Naive thymus-derived CD4-positive, alpha-beta T cell (primary cell): ENCODE results near the gene ANKRD26. TPM values are rescaled to one million over a fixed set of nuclear protein-coding genes. Genes with fewer than 3 reads are reported as not detected.
A peak's percentile ranks its signal among the peaks of the same experiment; 100 is the strongest.

Source experiments
- ATAC-seq: fragments of 150-1000 bp; cut with Tn5 transposase; 2 replicates; pipeline ENCODE4 v1.10.0; 2021; ENCODE audit warnings: mild to moderate bottlenecking, moderate library complexity
- CTCF ChIA-PET: fragments of 350-600 bp; sonication (Branson Sonifier 250); formaldehyde crosslinking; loops from one replicate; lab custom pipeline; 2021; ENCODE audit warnings: antibody characterized with exemption; lab: Charles Lee
- POLR2A ChIA-PET: fragments of 350-600 bp; sonication (Branson Sonifier 250); formaldehyde crosslinking; loops from one replicate; lab custom pipeline; 2021; ENCODE audit warnings: antibody characterized with exemption, inconsistent platforms; lab: Charles Lee
- DNase-seq, 9 donors: peaks; one replicate each; pipeline versions ENCODE4 v3.0.0 to v3.0.0-alpha.2; 2020 to 2022; ENCODE audit warnings: mixed read lengths in 1 of 9
- H3K27ac ChIP-seq: one replicate; pipeline ENCODE4 v1.7.0; 2013; ENCODE audit warnings: mild to moderate bottlenecking, low read depth, low read length, moderate library complexity
- H3K27me3 ChIP-seq, 2 donors: one replicate each; pipeline ENCODE4 v1.7.0; 2013; ENCODE audit warnings: low read length in 2 of 2, mild to moderate bottlenecking in 2 of 2, moderate library complexity in 2 of 2; ENCODE audit not compliant: control insufficient read depth in 2 of 2, insufficient read depth in 2 of 2
- H3K36me3 ChIP-seq, 3 experiments: 1 replicate in 2 of 3; 2 replicates in 1 of 3; pipeline ENCODE4 v1.7.0; 2013; ENCODE audit warnings: low read length in 3 of 3, mild to moderate bottlenecking in 3 of 3, moderate library complexity in 1 of 3; ENCODE audit not compliant: insufficient read depth in 3 of 3, control insufficient read depth in 2 of 3
- H3K4me1 ChIP-seq, 2 donors: one replicate each; pipeline ENCODE4 v1.7.0; 2013; ENCODE audit warnings: low read length in 2 of 2, mild to moderate bottlenecking in 2 of 2, moderate library complexity in 1 of 2; ENCODE audit not compliant: control insufficient read depth in 2 of 2, insufficient read depth in 2 of 2
- H3K4me3 ChIP-seq: 2 replicates; pipeline ENCODE4 v1.7.0; 2013; ENCODE audit warnings: mild to moderate bottlenecking, low read length
- H3K9me3 ChIP-seq, 3 experiments: 1 replicate in 2 of 3; 2 replicates in 1 of 3; pipeline ENCODE4 v1.7.0; 2013; ENCODE audit warnings: low read length in 3 of 3; ENCODE audit not compliant: control insufficient read depth in 2 of 3
- H3K27ac Mint-ChIP-seq, 9 donors: one replicate each; pipeline ENCODE4 v1.8.0; 2020 to 2022; ENCODE audit warnings: mixed read lengths in 9 of 9, mild to moderate bottlenecking in 8 of 9, moderate library complexity in 5 of 9, inconsistent platforms in 2 of 9
- H3K27me3 Mint-ChIP-seq, 5 donors: one replicate each; pipeline ENCODE4 v1.8.0; 2021 to 2022; ENCODE audit warnings: mixed read lengths in 5 of 5, mild to moderate bottlenecking in 1 of 5
- H3K36me3 Mint-ChIP-seq, 5 donors: one replicate each; pipeline ENCODE4 v1.8.0; 2020 to 2022; ENCODE audit warnings: mixed read lengths in 5 of 5, mild to moderate bottlenecking in 3 of 5, inconsistent platforms in 1 of 5
- H3K4me1 Mint-ChIP-seq, 7 donors: one replicate each; pipeline ENCODE4 v1.8.0; 2020 to 2022; ENCODE audit warnings: mixed read lengths in 7 of 7, mild to moderate bottlenecking in 3 of 7, inconsistent platforms in 1 of 7
- H3K4me3 Mint-ChIP-seq, 10 donors: one replicate each; pipeline ENCODE4 v1.8.0; 2020 to 2022; ENCODE audit warnings: mild to moderate bottlenecking in 10 of 10, mixed read lengths in 10 of 10, moderate library complexity in 6 of 10, inconsistent platforms in 2 of 10
- H3K9me3 Mint-ChIP-seq, 11 donors: one replicate each; pipeline ENCODE4 v1.8.0; 2020 to 2022; ENCODE audit warnings: mixed read lengths in 11 of 11, mild to moderate bottlenecking in 4 of 11, inconsistent platforms in 1 of 11, moderate library complexity in 1 of 11
- intact Hi-C, 2 donors: fragments of 100-400 bp; cut with micrococcal nuclease; formaldehyde crosslinking; loops; one replicate each; pipeline ENCODE4 v1.15.1; 2023
- polyA plus RNA-seq, 2 donors: library from polyadenylated mRNA; unstranded; fragments of 300-500 nt; fragmentation: Illumina TruSeq; gene quantifications; one replicate each; pipeline ENCODE4 v1.2.3, GENCODE V29; 2021
- total RNA-seq, 6 experiments: library from RNA in 5 of 6; stranded (reverse) in 5 of 6; gene quantifications; 1 replicate in 5 of 6; 2 replicates in 1 of 6; pipeline ENCODE4 v1.2.3 and lab custom pipeline; 2021 to 2026

ANKRD26 gene
- total and polyA plus RNA-seq, 7 experiments from 2014 or later: 2.9 to 14.2 (median 7.3) TPM

DNA sequence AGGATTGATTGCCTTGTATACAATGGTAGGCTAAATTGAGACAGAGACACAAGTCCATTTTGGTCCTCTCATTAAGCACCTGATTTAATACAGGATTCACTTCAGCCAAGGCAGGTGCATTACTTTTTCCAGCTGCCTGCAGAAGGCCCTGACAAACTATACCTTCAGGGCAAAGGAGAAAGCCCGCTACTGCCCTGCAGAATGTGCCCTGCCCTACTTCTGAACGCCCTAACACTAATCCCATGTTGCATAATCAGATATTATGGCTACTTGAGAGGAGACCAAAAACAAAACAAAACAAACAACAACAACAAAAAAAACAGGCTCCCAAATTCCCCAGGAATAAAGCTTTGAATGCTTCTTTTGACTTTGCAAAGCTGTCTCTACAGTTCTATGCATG is 122.7 kb downstream of the ANKRD26 start:
- ChIA-PET CTCF (no interaction called here), POLR2A (no interaction called here)
- Histone ChIP-seq H3K27ac (no peak overlapping the region), H3K4me1 (no peaks in the 10 kb centered on the region), H3K4me3 (no peak overlapping the region), H3K9me3 (no peaks in the 10 kb centered on the region), H3K36me3 (no peaks in the 10 kb centered on the region), H3K27me3 (no peaks in the 10 kb centered on the region)
- Mint-ChIP-seq H3K36me3 (peaks cover 3 to 42% (median 19%) of the 10 kb centered on the region in 5 donors), H3K4me1 (peaks cover 0 to 2% (median 0%) of the 10 kb centered on the region in 7 donors), H3K9me3 (no peaks in the 10 kb centered on the region), H3K27me3 (no peaks in the 10 kb centered on the region), H3K27ac (no peak overlapping the region), H3K4me3 (no peak overlapping the region)
- ATAC-seq: no peak
- no peak for DNase-seq
- intact Hi-C loops: no loop called here

DNA sequence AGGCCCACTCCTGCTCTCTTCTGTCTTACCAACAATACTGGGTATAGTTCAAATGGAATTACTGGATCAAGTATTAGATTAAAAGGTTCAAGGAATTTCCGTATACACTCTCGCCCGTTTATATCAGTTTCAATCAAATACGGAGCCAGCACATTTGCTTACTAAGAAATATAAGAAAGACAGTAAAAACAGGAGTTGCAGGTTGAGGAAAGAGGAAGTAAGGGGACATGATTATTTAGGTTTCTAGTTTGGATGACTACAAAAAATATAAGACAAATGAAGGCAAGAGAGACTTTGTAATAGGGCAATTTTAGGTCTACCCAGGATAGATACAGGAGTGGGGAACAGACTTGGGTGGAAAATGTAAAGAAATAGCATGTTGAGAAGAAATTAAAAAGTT is 129.6 kb downstream of the ANKRD26 start:
- Histone ChIP-seq H3K27me3 (no peaks in the 10 kb centered on the region), H3K27ac (no peak overlapping the region), H3K36me3 (no peaks in the 10 kb centered on the region), H3K9me3 (no peaks in the 10 kb centered on the region), H3K4me1 (no peaks in the 10 kb centered on the region), H3K4me3 (no peak overlapping the region)
- H3K4me3 Mint-ChIP-seq: no peak overlapping the region
- DNase-seq: no peak
- intact Hi-C loops: no loop called here
- peaks cover 0 to 18% (median 0%) of the 10 kb centered on the region in 7 donors for H3K4me1 Mint-ChIP-seq
- H3K9me3 Mint-ChIP-seq: peaks cover 0 to 5% (median 0%) of the 10 kb centered on the region in 11 donors
- H3K27ac Mint-ChIP-seq: no peak overlapping the region
- ChIA-PET CTCF (no interaction called here), POLR2A (interaction anchor here (0.6 kb wide), 1 partner anchor 10 kb away, joined by 3 read pairs; no protein-coding TSS in a partner anchor)
- H3K27me3 Mint-ChIP-seq: no peaks in the 10 kb centered on the region
- no peak for ATAC-seq
- H3K36me3 Mint-ChIP-seq: peaks cover 0 to 48% (median 42%) of the 10 kb centered on the region in 5 donors

DNA sequence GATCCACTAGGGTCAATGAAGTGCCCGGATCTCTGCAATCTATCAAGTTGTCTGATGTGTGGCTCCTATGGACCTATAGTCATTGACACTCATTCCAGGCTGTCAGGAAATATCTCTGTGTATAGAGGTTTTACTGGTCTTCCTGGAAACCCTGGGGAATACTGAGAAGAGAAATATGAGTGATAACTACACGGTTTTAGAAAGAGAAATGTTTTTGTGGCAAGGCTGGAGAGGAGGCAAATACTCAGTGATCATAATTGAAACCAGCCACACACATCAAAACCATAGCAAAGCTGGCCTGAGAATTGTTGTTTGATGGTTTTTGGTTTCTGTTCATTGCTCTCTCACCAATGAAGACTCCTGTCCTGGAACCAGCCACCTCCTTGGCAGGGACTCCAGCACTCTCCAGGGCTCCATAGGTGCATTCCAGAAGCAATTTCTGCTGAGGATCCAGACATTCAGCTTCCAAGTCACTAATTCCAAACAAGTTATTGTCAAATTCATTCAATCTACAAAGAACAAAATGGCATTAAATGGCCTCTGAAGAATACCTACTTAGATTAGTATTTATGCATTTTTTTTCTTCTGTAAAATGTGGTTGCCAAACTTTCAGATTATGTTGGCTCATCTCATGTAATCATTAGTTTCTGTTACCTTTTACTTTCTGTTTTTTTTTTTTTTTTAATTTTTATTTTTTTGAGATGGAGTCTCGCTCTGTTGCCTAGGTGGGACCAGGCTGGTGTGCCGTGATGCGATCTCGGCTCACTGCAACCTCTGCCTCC is 131.0 kb downstream of the ANKRD26 start:
- H3K27me3 ChIP-seq: no peaks in the 10 kb centered on the region
- ChIA-PET CTCF (no interaction called here), POLR2A (interaction anchor here (0.6 kb wide), 1 partner anchor 363 kb away, joined by 4 read pairs; no protein-coding TSS in a partner anchor)
- no peaks in the 10 kb centered on the region for H3K4me1 ChIP-seq
- no peak overlapping the region for H3K27ac ChIP-seq
- intact Hi-C loops: no loop called here
- Mint-ChIP-seq H3K4me3 (peak overlapping the region in 1 of 10 donors; percentile 28), H3K9me3 (peaks cover 0 to 7% (median 0%) of the 10 kb centered on the region in 11 donors), H3K4me1 (peaks cover 0 to 18% (median 0%) of the 10 kb centered on the region in 7 donors), H3K27me3 (no peaks in the 10 kb centered on the region), H3K27ac (peak overlapping the region in 1 of 9 donors; percentile 67), H3K36me3 (peaks cover 2 to 50% (median 46%) of the 10 kb centered on the region in 5 donors)
- no peak overlapping the region for H3K4me3 ChIP-seq
- H3K36me3 ChIP-seq: peaks cover 0 to under 1% (median 0%) of the 10 kb centered on the region in 3 experiments
- H3K9me3 ChIP-seq: no peaks in the 10 kb centered on the region
- no peak for ATAC-seq
- no peak for DNase-seq

DNA sequence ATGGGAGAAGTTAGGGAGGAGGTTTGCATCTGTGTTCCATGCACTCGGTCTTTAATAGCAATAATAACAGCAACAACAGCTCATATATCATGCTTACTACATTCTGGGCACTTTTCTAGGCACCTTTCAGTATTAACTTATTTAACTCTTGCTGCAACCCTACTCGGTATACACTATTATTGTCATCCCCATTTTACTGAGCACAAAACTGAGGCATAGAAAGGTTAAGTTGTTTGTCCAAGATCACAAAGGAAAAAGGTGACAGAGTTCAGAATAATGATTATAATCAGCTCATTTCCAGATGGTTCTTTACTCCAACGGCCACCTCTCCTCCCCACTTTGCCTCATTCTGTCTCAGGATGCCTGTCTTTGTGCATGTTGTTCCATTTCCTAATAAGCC is 137.5 kb downstream of the ANKRD26 start:
- Mint-ChIP-seq H3K4me1 (peaks cover 0 to 8% (median 0%) of the 10 kb centered on the region in 7 donors), H3K36me3 (peaks cover 4 to 54% (median 39%) of the 10 kb centered on the region in 5 donors), H3K27me3 (no peaks in the 10 kb centered on the region), H3K9me3 (peaks cover 0 to 7% (median 0%) of the 10 kb centered on the region in 11 donors), H3K4me3 (no peak overlapping the region), H3K27ac (no peak overlapping the region)
- H3K27me3 ChIP-seq: no peaks in the 10 kb centered on the region
- H3K4me3 ChIP-seq: no peak overlapping the region
- ATAC-seq: no peak
- H3K27ac ChIP-seq: no peak overlapping the region
- intact Hi-C loops: no loop called here
- ChIA-PET POLR2A (no interaction called here), CTCF (interaction anchor here (0.6 to 0.9 kb wide), 2 partner anchors 49 to 153 kb away, joined by 3 to 5 read pairs; no protein-coding TSS in a partner anchor)
- H3K36me3 ChIP-seq: peaks cover 0 to 4% (median 0%) of the 10 kb centered on the region in 3 experiments
- no peaks in the 10 kb centered on the region for H3K9me3 ChIP-seq
- DNase-seq: no peak
- H3K4me1 ChIP-seq: no peaks in the 10 kb centered on the region

DNA sequence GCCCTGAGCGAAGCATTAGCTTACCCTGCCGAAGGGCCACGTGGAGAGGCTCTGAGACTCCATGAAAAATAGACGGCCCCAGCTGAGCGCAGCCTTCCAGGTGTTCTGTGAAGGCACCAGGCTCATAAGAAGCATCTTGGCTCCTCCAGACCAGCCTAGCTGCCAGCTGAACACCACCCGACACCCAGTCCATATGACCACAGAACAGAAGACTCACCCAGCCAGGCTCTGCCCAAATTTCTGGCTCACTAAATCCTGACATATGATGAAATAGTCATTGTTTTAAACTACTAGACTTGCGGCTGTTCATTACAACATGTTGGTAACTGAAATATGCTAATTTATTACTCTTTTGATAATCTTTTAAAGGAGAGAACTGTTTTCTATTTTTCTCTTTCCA is 140.0 kb downstream of the ANKRD26 start:
- Mint-ChIP-seq H3K4me1 (peaks cover 0 to 8% (median 0%) of the 10 kb centered on the region in 7 donors), H3K9me3 (no peaks in the 10 kb centered on the region), H3K36me3 (peaks cover 4 to 29% (median 18%) of the 10 kb centered on the region in 5 donors), H3K27ac (no peak overlapping the region), H3K4me3 (no peak overlapping the region), H3K27me3 (no peaks in the 10 kb centered on the region)
- H3K4me3 ChIP-seq: no peak overlapping the region
- DNase-seq (no peak), ATAC-seq (no peak)
- H3K36me3 ChIP-seq: peaks cover 0 to 4% (median 0%) of the 10 kb centered on the region in 3 experiments
- H3K9me3 ChIP-seq: no peaks in the 10 kb centered on the region
- POLR2A ChIA-PET: interaction anchor here (0.7 kb wide), 1 partner anchor 10 kb away, joined by 3 read pairs; no protein-coding TSS in a partner anchor
- H3K4me1 ChIP-seq: no peaks in the 10 kb centered on the region
- CTCF ChIA-PET: no interaction called here
- H3K27ac ChIP-seq: no peak overlapping the region
- intact Hi-C loops: no loop called here
- H3K27me3 ChIP-seq: no peaks in the 10 kb centered on the region

DNA sequence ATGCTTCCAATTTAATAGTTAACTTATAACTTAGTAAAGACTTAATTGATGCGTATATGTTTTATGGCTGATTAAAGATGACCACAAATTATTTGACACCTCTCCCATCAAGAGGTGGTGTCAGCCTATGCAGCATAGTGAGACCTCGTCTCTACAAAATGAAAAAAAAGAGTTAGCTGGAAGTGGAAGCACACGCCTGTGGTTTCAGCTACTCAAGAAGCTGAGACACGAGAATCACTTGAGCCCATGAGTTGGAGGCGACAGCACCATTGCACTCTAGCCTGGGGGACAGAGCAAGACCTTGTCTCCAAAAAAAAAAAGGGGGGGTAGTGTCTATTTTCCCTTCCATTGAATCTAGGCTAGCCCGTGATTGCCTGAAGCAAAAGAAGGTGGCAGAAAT is 140.5 kb downstream of the ANKRD26 start:
- Mint-ChIP-seq H3K27ac (no peak overlapping the region), H3K4me3 (no peak overlapping the region), H3K27me3 (no peaks in the 10 kb centered on the region), H3K36me3 (peaks cover 3 to 28% (median 17%) of the 10 kb centered on the region in 5 donors), H3K4me1 (peaks cover 0 to 8% (median 0%) of the 10 kb centered on the region in 7 donors), H3K9me3 (no peaks in the 10 kb centered on the region)
- ATAC-seq (no peak), DNase-seq (no peak)
- intact Hi-C loops: no loop called here
- no peak overlapping the region for H3K27ac ChIP-seq
- no peaks in the 10 kb centered on the region for H3K27me3 ChIP-seq
- H3K4me3 ChIP-seq: no peak overlapping the region
- POLR2A ChIA-PET: no interaction called here
- H3K36me3 ChIP-seq: peaks cover 0 to 4% (median 0%) of the 10 kb centered on the region in 3 experiments
- CTCF ChIA-PET: no interaction called here
- no peaks in the 10 kb centered on the region for H3K4me1 ChIP-seq
- H3K9me3 ChIP-seq: no peaks in the 10 kb centered on the region
